GM12878 (cell line): Measurements from ENCODE around the gene TNRC18. TPM values are rescaled to one million over a fixed set of nuclear protein-coding genes. Genes with fewer than 3 reads are reported as not detected.

Source experiments
- ATAC-seq: fragments of 200-7000 bp; cut with Tn5 transposase; 3 replicates; pipeline ENCODE4 v1.9.1; 2020; ENCODE audit warnings: mild to moderate bottlenecking, moderate library complexity
- BruUV-seq: library from RNA; stranded (reverse); fragments of 400-500 nt; replicated peaks from 2 replicates; lab custom pipeline; 2021; lab: Mats Ljungman, UMichigan
- CTCF ChIA-PET: fragments of 300-600 bp; sonication (Branson Sonifier 250); formaldehyde crosslinking; extraction: SDS; loops from one replicate; lab custom pipeline; 2021; ENCODE audit warnings: inconsistent platforms; lab: Yijun Ruan, JAX
- POLR2A ChIA-PET: fragments of 350-600 bp; formaldehyde crosslinking; extraction: SDS; loops from one replicate; lab custom pipeline; 2021; ENCODE audit warnings: inconsistent platforms; lab: Charles Lee
- RAD21 ChIA-PET: fragments of 300-600 bp; sonication (Branson Sonifier 250); formaldehyde crosslinking; loops from one replicate; lab custom pipeline; 2023; ENCODE audit warnings: antibody characterized with exemption; ENCODE audit not compliant: unreplicated experiment; lab: Charles Lee
- SMC1A ChIA-PET: fragments of 300-600 bp; sonication (Branson Sonifier 250); formaldehyde crosslinking; loops from one replicate; lab custom pipeline; 2023; ENCODE audit not compliant: unreplicated experiment, uncharacterized antibody; lab: Charles Lee
- DNase-seq: peaks from one replicate; pipeline ENCODE4 v3.0.0-alpha.2; 2011; ENCODE audit warnings: low read depth, low spot score
- FAIRE-seq: peaks from 3 replicates; lab custom pipeline; 2011; peaks lifted over from hg19 to GRCh38; lab: Jason Lieb, UNC
- H2AFZ ChIP-seq: 2 replicates; pipeline ENCODE4 v1.6.0; 2011; ENCODE audit warnings: low read depth, low read length, control low read depth; ENCODE audit not compliant: control insufficient read depth
- H3K27ac ChIP-seq: 2 replicates; pipeline ENCODE4 v1.5.1; 2011; ENCODE audit warnings: control low read depth; ENCODE audit not compliant: control insufficient read depth, insufficient read depth
- H3K27me3 ChIP-seq, 2 experiments: replicated peaks in 1 of 2; 2 replicates each; pipeline versions ENCODE4 v1.6.0 to v1.6.1; 2011; ENCODE audit warnings: low read length in 1 of 2; ENCODE audit not compliant: control insufficient read depth in 2 of 2, insufficient read depth in 2 of 2
- H3K36me3 ChIP-seq, 2 experiments: 2 replicates each; pipeline ENCODE4 v1.5.1; 2011; ENCODE audit warnings: low read length in 1 of 2; ENCODE audit not compliant: control insufficient read depth in 2 of 2, insufficient read depth in 2 of 2
- H3K4me1 ChIP-seq: 2 replicates; pipeline ENCODE4 v1.6.1; 2011; ENCODE audit warnings: mild to moderate bottlenecking, low read length, moderate library complexity, mixed read lengths; ENCODE audit not compliant: control insufficient read depth, insufficient read depth
- H3K4me2 ChIP-seq: 2 replicates; pipeline ENCODE4 v1.6.0; 2011; ENCODE audit warnings: control low read depth; ENCODE audit not compliant: control insufficient read depth, insufficient read depth
- H3K4me3 ChIP-seq: fragments of 200-600 bp; sonication (generic); 2 replicates; pipeline ENCODE4 v1.5.1; 2016
- H3K79me2 ChIP-seq: 2 replicates; pipeline ENCODE4 v1.6.0; 2011; ENCODE audit warnings: low read length; ENCODE audit not compliant: control insufficient read depth, insufficient read depth
- H3K9ac ChIP-seq: 2 replicates; pipeline ENCODE4 v1.8.0; 2011; ENCODE audit warnings: low read length, control low read depth, mixed read lengths; ENCODE audit not compliant: control insufficient read depth, insufficient read depth
- H3K9me3 ChIP-seq: replicated peaks from 3 replicates; pipeline ENCODE4 v1.5.1; 2011; ENCODE audit warnings: mild to moderate bottlenecking, low read length; ENCODE audit not compliant: control insufficient read depth, insufficient read depth
- H4K20me1 ChIP-seq: 2 replicates; pipeline ENCODE4 v1.6.0; 2011; ENCODE audit not compliant: control insufficient read depth, insufficient read depth
- BCL3 ChIP-seq: IDR thresholded peaks from 2 replicates; pipeline ENCODE4 v1.6.1; 2011; ENCODE audit warnings: borderline replicate concordance, low read depth, mild to moderate bottlenecking, moderate library complexity, low read length; ENCODE audit not compliant: insufficient read depth, poor library complexity, severe bottlenecking
- CHD1 ChIP-seq: IDR thresholded peaks from 2 replicates; pipeline ENCODE4 v1.6.1; 2012; ENCODE audit warnings: low read depth, low read length, improper control_type of control experiment
- ETV6 ChIP-seq, 2 experiments: fragments of 450-650 bp in 1 of 2; IDR thresholded peaks in 1 of 2; conservative IDR thresholded peaks in 1 of 2; 2 replicates each; pipeline ENCODE4 v1.6.1; 2014; ENCODE audit warnings: antibody characterized with exemption in 1 of 2, borderline replicate concordance in 1 of 2, low read depth in 1 of 2, mild to moderate bottlenecking in 1 of 2, moderate library complexity in 1 of 2
- FOS ChIP-seq: IDR thresholded peaks from 3 replicates; pipeline ENCODE4 v1.6.1; 2011; ENCODE audit warnings: borderline replicate concordance; ENCODE audit not compliant: insufficient read length; ENCODE audit errors: extremely low read depth
- HDGF ChIP-seq: fragments of 450-650 bp; IDR thresholded peaks from 2 replicates; pipeline ENCODE4 v1.6.1; 2016; ENCODE audit warnings: antibody characterized with exemption
- HSF1 ChIP-seq: fragments of 150-350 bp; IDR thresholded peaks from 2 replicates; pipeline ENCODE4 v1.6.1; 2014; ENCODE audit warnings: mild to moderate bottlenecking, low read depth, low read length
- IRF4 ChIP-seq: IDR thresholded peaks from 2 replicates; pipeline ENCODE4 v1.6.1; 2011; ENCODE audit warnings: low read depth, low read length
- IRF5 ChIP-seq: fragments of 450-650 bp; IDR thresholded peaks from 2 replicates; pipeline ENCODE4 v1.6.1; 2017; ENCODE audit warnings: borderline replicate concordance
- KDM1A ChIP-seq: fragments of 200-600 bp; sonication (generic); IDR thresholded peaks from 2 replicates; pipeline ENCODE4 v1.6.1; 2016; ENCODE audit warnings: borderline replicate concordance
- LARP7 ChIP-seq: fragments of 450-650 bp; IDR thresholded peaks from 2 replicates; pipeline ENCODE4 v1.6.1; 2017; ENCODE audit warnings: mild to moderate bottlenecking
- MAX ChIP-seq: IDR thresholded peaks from 2 replicates; pipeline ENCODE4 v1.6.1; 2012; ENCODE audit warnings: low read depth, low read length, improper control_type of control experiment
- MEF2B ChIP-seq: fragments of 450-650 bp; IDR thresholded peaks from 2 replicates; pipeline ENCODE4 v1.6.1; 2018; ENCODE audit warnings: mild to moderate bottlenecking, moderate library complexity; ENCODE audit not compliant: partially characterized antibody, poor library complexity, severe bottlenecking
- MXI1 ChIP-seq: fragments of 150-350 bp; IDR thresholded peaks from 2 replicates; pipeline ENCODE4 v1.6.1; 2011; ENCODE audit warnings: low read depth, mild to moderate bottlenecking, inconsistent platforms, low read length, improper control_type of control experiment
- RELA ChIP-seq: fragments of 450-650 bp; IDR thresholded peaks from 2 replicates; pipeline ENCODE4 v1.8.0; 2014; ENCODE audit warnings: borderline replicate concordance; ENCODE audit not compliant: partially characterized antibody
- RELB ChIP-seq: fragments of 450-650 bp; IDR thresholded peaks from 2 replicates; pipeline ENCODE4 v1.6.1; 2017; ENCODE audit warnings: low read depth, mild to moderate bottlenecking, moderate library complexity
- SRF ChIP-seq, 2 experiments: IDR thresholded peaks; 2 replicates each; pipeline ENCODE4 v1.6.1; 2011; ENCODE audit warnings: low read depth in 2 of 2, low read length in 2 of 2, mild to moderate bottlenecking in 1 of 2, moderate library complexity in 1 of 2
- ZSCAN29 ChIP-seq: fragments of 450-650 bp; IDR thresholded peaks from 2 replicates; pipeline ENCODE4 v1.6.1; 2017; ENCODE audit warnings: mild to moderate bottlenecking, moderate library complexity
- WGBS: methylation state at CpG from one replicate; pipeline ENCODE4 v1.1.6; 2016; ENCODE audit warnings: low lambda C conversion rate; ENCODE audit not compliant: insufficient replicate concordance, insufficient coverage; ENCODE audit errors: missing lambda C conversion rate; 5-methylcytosine and 5-hydroxymethylcytosine counted together
- in situ Hi-C: fragments of 300-500 bp; cut with MboI; formaldehyde crosslinking; loops from 9 replicates; pipeline ENCODE4 v1.14.3; 2018; ENCODE audit warnings: mixed read lengths
- intact Hi-C: fragments of 100-400 bp; cut with micrococcal nuclease; formaldehyde crosslinking; loops from one replicate; pipeline ENCODE4 v1.14.2; 2022; ENCODE audit not compliant: unreplicated experiment
- polyA plus RNA-seq, 11 experiments: library from polyadenylated mRNA; depleted of rRNA in 4 of 11; unstranded in 6 of 11; stranded (reverse) in 5 of 11; fragments of >200 nt; fragmentation: Nextera tagmentation in 4 of 11; fragmentation: Illumina TruSeq in 1 of 11; extraction: Ambion mirVana in 4 of 11; extraction: Trizol in 1 of 11; gene quantifications; 1 replicate in 1 of 11; 2 replicates in 10 of 11; pipeline versions ENCODE4 v1.2.1 to v1.2.3, GENCODE V29; 2011 to 2016; ENCODE audit warnings: inconsistent platforms in 2 of 11, missing spikeins in 2 of 11, low read depth in 1 of 11
- total RNA-seq, 4 experiments: library from RNA; depleted of rRNA in 3 of 4; stranded (reverse); fragments of >200 nt in 3 of 4; fragmentation: Illumina TruSeq in 1 of 4; extraction: Trizol in 1 of 4; gene quantifications; 2 replicates each; pipeline versions ENCODE4 v1.2.1 to v1.2.3, GENCODE V29; 2013 to 2021
- TF ChIP-seq, protein P1 (sequence below): IDR thresholded peaks from 2 replicates; pipeline ENCODE4 v1.6.1; 2012; ENCODE audit warnings: low read depth, low read length, improper control_type of control experiment

The TNRC18 gene
- total and polyA plus RNA-seq, 10 of the 15 experiments (the other 5 are each of a cell fraction or from before 2014, with no cell fraction given) = 0.02 to 31.7 (median 5.4) TPM

DNA sequence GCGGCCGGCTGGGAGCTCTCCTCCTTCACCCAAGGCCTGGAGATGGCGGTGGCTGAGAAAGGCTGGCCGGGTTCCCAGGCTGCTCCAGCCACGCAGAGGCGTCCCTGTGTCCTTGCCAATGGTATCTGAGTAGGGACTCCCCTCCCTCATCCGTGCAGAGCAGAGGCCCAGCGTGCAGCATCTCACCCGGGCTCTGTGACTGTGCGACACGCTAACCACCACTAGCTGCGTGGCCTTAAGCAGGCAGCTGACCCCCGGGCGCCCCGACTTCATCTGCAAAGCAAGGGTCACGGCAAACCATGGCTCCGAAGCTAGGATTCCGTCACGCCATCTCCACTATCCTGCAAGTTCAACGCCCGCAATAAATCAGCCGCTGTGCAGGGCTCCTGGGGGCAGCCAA is 47.2 kb upstream of the TNRC18 start:
- Histone ChIP-seq H3K27me3 (no peaks in the 10 kb centered on the region), H3K4me3 (no peak overlapping the region), H2AFZ (no peak overlapping the region), H4K20me1 (no peaks in the 10 kb centered on the region), H3K36me3 (no peaks in the 10 kb centered on the region), H3K9ac (no peak overlapping the region), H3K27ac (no peak overlapping the region), H3K4me2 (no peak overlapping the region), H3K79me2 (no peaks in the 10 kb centered on the region), H3K9me3 (no peaks in the 10 kb centered on the region), H3K4me1 (no peaks in the 10 kb centered on the region)
- in situ Hi-C loops (no loop called here), intact Hi-C loops (no loop called here)
- DNase-seq (no peak), FAIRE-seq (no peak), ATAC-seq (no peak)
- WGBS = 93% methylated on average over 21 of the region's 22 CpGs
- ChIA-PET CTCF (interaction anchor here (0.8 kb wide), 1 partner anchor 74 kb away, joined by 3 read pairs; no protein-coding TSS in a partner anchor), SMC1A (no interaction called here), RAD21 (no interaction called here), POLR2A (no interaction called here)
- no TSS peak for BruUV-seq
- TF ChIP-seq MXI1 (no peak), SRF (IDR thresholded peaks at IDR 0.05; ENCODE audit: low read depth in 2 of 2, low read length in 2 of 2) (no peak), ETV6 (conservative IDR thresholded peaks at IDR 0.05 in 1 of 2, IDR thresholded peaks at IDR 0.05 in 1 of 2; ENCODE audit: borderline replicate concordance in 1 of 2, low read depth in 1 of 2) (no peak), MEF2B (no peak), LARP7 (no peak), IRF4 (no peak), ZSCAN29 (no peak), KDM1A (no peak), RELB (no peak), CHD1 (no peak), BCL3 (no peak), FOS (no peak), RELA (no peak), IRF5 (no peak), HSF1 (no peak), MAX (no peak), HDGF (no peak)
- TF ChIP-seq, protein P1, sequence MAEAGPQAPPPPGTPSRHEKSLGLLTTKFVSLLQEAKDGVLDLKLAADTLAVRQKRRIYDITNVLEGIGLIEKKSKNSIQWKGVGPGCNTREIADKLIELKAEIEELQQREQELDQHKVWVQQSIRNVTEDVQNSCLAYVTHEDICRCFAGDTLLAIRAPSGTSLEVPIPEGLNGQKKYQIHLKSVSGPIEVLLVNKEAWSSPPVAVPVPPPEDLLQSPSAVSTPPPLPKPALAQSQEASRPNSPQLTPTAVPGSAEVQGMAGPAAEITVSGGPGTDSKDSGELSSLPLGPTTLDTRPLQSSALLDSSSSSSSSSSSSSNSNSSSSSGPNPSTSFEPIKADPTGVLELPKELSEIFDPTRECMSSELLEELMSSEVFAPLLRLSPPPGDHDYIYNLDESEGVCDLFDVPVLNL = no peak
